Loucy (cell line): Measurements from ENCODE around the gene RRAD.

Source experiments
- H2AFZ ChIP-seq: fragments of 200-600 bp; sonication (generic); 2 replicates; pipeline ENCODE4 v1.6.0; 2016; ENCODE audit warnings: antibody characterized with exemption, mild to moderate bottlenecking, low read length, moderate library complexity
- H3F3A ChIP-seq: fragments of 200-600 bp; 2 replicates; pipeline ENCODE4 v1.6.0; 2016; ENCODE audit warnings: antibody characterized with exemption, low read depth, mild to moderate bottlenecking
- H3K27me3 ChIP-seq: fragments of 200-600 bp; sonication (generic); 2 replicates; pipeline ENCODE4 v1.6.1; 2014; ENCODE audit warnings: low read length, mild to moderate bottlenecking; ENCODE audit not compliant: insufficient read depth, poor library complexity, severe bottlenecking
- H3K36me3 ChIP-seq: fragments of 200-600 bp; sonication (generic); 2 replicates; pipeline ENCODE4 v1.6.1; 2016; ENCODE audit warnings: low read length; ENCODE audit not compliant: insufficient read depth
- H3K4me1 ChIP-seq: fragments of 200-600 bp; sonication (generic); 2 replicates; pipeline ENCODE4 v1.5.1; 2014; ENCODE audit warnings: low read length, mild to moderate bottlenecking; ENCODE audit not compliant: insufficient read depth, poor library complexity, severe bottlenecking
- H3K4me2 ChIP-seq: fragments of 200-600 bp; sonication (generic); 2 replicates; pipeline ENCODE4 v1.6.0; 2014; ENCODE audit warnings: antibody characterized with exemption, low read length, low read depth, mild to moderate bottlenecking; ENCODE audit not compliant: poor library complexity, severe bottlenecking
- H3K4me3 ChIP-seq: fragments of 200-600 bp; sonication (generic); 2 replicates; pipeline ENCODE4 v1.5.1; 2014; ENCODE audit warnings: low read length, mild to moderate bottlenecking, mixed read lengths; ENCODE audit not compliant: poor library complexity, severe bottlenecking
- H3K79me2 ChIP-seq: fragments of 200-600 bp; sonication (generic); 2 replicates; pipeline ENCODE4 v1.6.1; 2014; ENCODE audit warnings: low read length; ENCODE audit not compliant: insufficient read depth
- H3K9ac ChIP-seq: fragments of 200-600 bp; sonication (generic); 2 replicates; pipeline ENCODE4 v1.6.0; 2014; ENCODE audit warnings: mild to moderate bottlenecking, low read depth, low read length, moderate library complexity; ENCODE audit not compliant: poor library complexity, severe bottlenecking
- H3K9me2 ChIP-seq: fragments of 200-600 bp; sonication (generic); replicated peaks from 2 replicates; pipeline ENCODE4 v1.6.1; 2016; ENCODE audit warnings: low read depth, low read length, mixed read lengths
- H3K9me3 ChIP-seq: fragments of 200-600 bp; sonication (generic); 2 replicates; pipeline ENCODE4 v1.6.1; 2014; ENCODE audit warnings: mild to moderate bottlenecking, antibody characterized with exemption, low read length, low read depth; ENCODE audit not compliant: insufficient read depth
- H4K20me1 ChIP-seq: fragments of 200-600 bp; sonication (generic); 2 replicates; pipeline ENCODE4 v1.6.0; 2014; ENCODE audit warnings: antibody characterized with exemption, low read length, mild to moderate bottlenecking; ENCODE audit not compliant: insufficient read depth, poor library complexity, severe bottlenecking
- CTCF ChIP-seq: fragments of 200-600 bp; sonication (generic); conservative IDR thresholded peaks from 2 replicates; pipeline ENCODE4 v1.5.1; 2014; ENCODE audit warnings: mild to moderate bottlenecking, antibody characterized with exemption, low read length
- EZH2phosphoT487 ChIP-seq: fragments of 200-600 bp; IDR thresholded peaks from 2 replicates; pipeline ENCODE4 v1.6.1; 2018; ENCODE audit warnings: antibody characterized with exemption, mild to moderate bottlenecking, moderate library complexity, borderline replicate concordance

Gene RRAD

DNA sequence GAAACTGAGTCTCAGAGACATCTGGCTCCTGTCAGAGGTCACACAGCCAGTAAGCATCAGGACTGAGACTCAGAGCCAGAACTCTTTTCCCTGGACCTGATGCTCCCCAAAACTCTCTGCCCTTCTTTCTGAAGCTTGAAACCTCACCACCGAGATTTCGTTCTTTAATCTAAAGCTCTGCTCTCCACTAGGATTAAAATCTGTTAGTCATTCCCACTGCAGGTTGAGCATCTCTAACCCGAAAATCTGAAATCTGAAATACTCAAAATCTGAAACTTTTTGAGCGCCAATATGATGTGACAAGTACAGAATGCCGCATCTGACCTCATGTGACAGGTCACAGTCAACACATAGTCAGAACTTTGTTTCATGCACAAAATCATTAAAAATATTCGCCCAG, 8.8 kb downstream of the RRAD start:
- Histone ChIP-seq H3K9me2 (no peaks in the 10 kb centered on the region), H3K9ac (no peak overlapping the region), H3K9me3 (no peaks in the 10 kb centered on the region), H3K4me2 (no peak overlapping the region), H3F3A (no peaks in the 10 kb centered on the region), H4K20me1 (no peaks in the 10 kb centered on the region), H2AFZ (no peak overlapping the region), H3K79me2 (no peaks in the 10 kb centered on the region), H3K27me3 (no peaks in the 10 kb centered on the region), H3K4me1 (no peaks in the 10 kb centered on the region), H3K36me3 (no peaks in the 10 kb centered on the region), H3K4me3 (no peak overlapping the region)
- TF ChIP-seq EZH2phosphoT487 = no peak

GRCh38 chr16:66915041-66915440, 10.3 kb downstream of the RRAD start:
- H3K9me3 ChIP-seq = no peaks in the 10 kb centered on the region
- H3K9ac ChIP-seq = no peak overlapping the region
- H3F3A ChIP-seq = no peaks in the 10 kb centered on the region
- no peaks in the 10 kb centered on the region for H3K79me2 ChIP-seq
- no peak overlapping the region for H2AFZ ChIP-seq
- H3K9me2 ChIP-seq = no peaks in the 10 kb centered on the region
- no peaks in the 10 kb centered on the region for H3K4me1 ChIP-seq
- no peaks in the 10 kb centered on the region for H4K20me1 ChIP-seq
- TF ChIP-seq CTCF (no peak), EZH2phosphoT487 (no peak)
- H3K36me3 ChIP-seq = no peaks in the 10 kb centered on the region
- H3K27me3 ChIP-seq = no peaks in the 10 kb centered on the region
- H3K4me2 ChIP-seq = no peak overlapping the region
- no peak overlapping the region for H3K4me3 ChIP-seq

DNA sequence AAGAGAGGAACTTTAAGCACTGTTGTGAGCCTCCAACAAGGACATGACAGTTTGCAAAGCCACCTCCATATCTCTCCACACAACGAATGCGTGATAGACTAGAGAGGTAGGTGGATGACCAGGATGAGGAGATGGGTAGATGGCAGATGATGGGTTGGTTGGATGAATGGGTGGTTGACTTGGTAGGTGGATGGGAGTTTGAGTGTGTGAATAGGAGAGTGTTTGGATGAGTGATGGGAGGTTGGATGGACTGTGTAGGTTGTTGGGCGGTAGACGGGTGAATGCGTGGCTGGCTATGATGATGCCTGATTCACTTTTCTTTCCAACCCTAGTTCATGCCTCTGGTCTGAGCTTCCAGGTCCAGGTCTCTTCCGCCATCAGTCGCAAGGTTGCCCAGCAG, 10.8 kb downstream of the RRAD start:
- Histone ChIP-seq H3F3A (no peaks in the 10 kb centered on the region), H3K79me2 (no peaks in the 10 kb centered on the region)
- TF ChIP-seq CTCF = no peak
- no peak for TF ChIP-seq EZH2phosphoT487

DNA sequence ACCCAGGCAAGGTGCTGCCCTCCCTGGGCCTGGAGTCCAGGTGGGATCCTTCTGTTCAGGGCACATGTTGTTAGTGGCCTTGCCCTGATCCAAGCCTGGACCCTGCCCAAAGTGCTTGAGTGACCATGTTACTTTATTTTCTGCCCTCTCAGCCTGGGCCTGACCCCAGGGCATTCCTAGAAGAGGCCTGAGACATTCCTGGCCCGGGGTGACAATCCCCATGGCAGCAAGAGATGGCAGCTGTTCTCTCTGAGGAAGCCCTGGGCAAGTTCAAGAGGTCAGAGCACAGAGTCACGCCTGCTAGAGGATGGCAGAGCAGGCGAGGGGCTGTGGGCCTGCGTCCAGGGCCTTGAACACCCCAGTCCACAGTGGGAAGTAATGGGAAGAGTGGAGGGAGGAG, 11.6 kb downstream of the RRAD start:
- no peaks in the 10 kb centered on the region for H3K4me1 ChIP-seq

More for the DNA sequence above, 10.8 kb downstream of the RRAD start:
- Histone ChIP-seq H3K9me3 (no peaks in the 10 kb centered on the region), H3K4me1 (no peaks in the 10 kb centered on the region), H2AFZ (no peak overlapping the region), H3K4me2 (no peak overlapping the region), H3K9ac (no peak overlapping the region), H3K27me3 (no peaks in the 10 kb centered on the region), H3K9me2 (no peaks in the 10 kb centered on the region), H3K36me3 (no peaks in the 10 kb centered on the region), H4K20me1 (no peaks in the 10 kb centered on the region), H3K4me3 (no peak overlapping the region)

More for the DNA sequence above, 11.6 kb downstream of the RRAD start:
- Histone ChIP-seq H3K27me3 (no peaks in the 10 kb centered on the region), H3K9me2 (no peaks in the 10 kb centered on the region), H2AFZ (no peak overlapping the region), H3K4me3 (no peak overlapping the region), H3K9me3 (no peaks in the 10 kb centered on the region), H3K4me2 (no peak overlapping the region), H3K9ac (no peak overlapping the region), H3K79me2 (no peaks in the 10 kb centered on the region), H3F3A (no peaks in the 10 kb centered on the region), H3K36me3 (no peaks in the 10 kb centered on the region), H4K20me1 (no peaks in the 10 kb centered on the region)
- TF ChIP-seq CTCF (no peak), EZH2phosphoT487 (no peak)
